HCT116 (cell line): ENCODE results near the gene HDGFL3.

Source experiments
- CEBPB ChIP-seq: IDR thresholded peaks from 2 replicates; pipeline ENCODE4 v1.6.1; 2012; ENCODE audit warnings: low read depth
- CTCF ChIP-seq, 3 experiments: fragments of 200-600 bp in 1 of 3; sonication (generic) in 1 of 3; IDR thresholded peaks in 2 of 3; conservative IDR thresholded peaks in 1 of 3; 2 replicates each; pipeline ENCODE4 v1.5.1; 2012 to 2017; ENCODE audit warnings: low read depth in 2 of 3, low read length in 2 of 3, antibody characterized with exemption in 1 of 3, borderline replicate concordance in 1 of 3, control low read depth in 1 of 3, mild to moderate bottlenecking in 1 of 3, mixed read lengths in 1 of 3, mixed run types in 1 of 3, moderate library complexity in 1 of 3; ENCODE audit not compliant: insufficient read depth in 1 of 3
- POLR2A ChIP-seq: IDR thresholded peaks from 2 replicates; pipeline ENCODE4 v1.7.0; 2011; ENCODE audit warnings: borderline replicate concordance; ENCODE audit not compliant: insufficient read depth, insufficient read length; ENCODE audit errors: extremely low read depth

GRCh38 chr15:83094583-83094982 is 113.0 kb downstream of the HDGFL3 start:
- TF ChIP-seq CTCF (IDR thresholded peaks at IDR 0.05 in 2 of 3, conservative IDR thresholded peaks at IDR 0.05 in 1 of 3; ENCODE audit: borderline replicate concordance in 1 of 3, insufficient read depth in 1 of 3, low read depth in 2 of 3, low read length in 2 of 3): no peak
- no peak for TF ChIP-seq POLR2A
- no peak for TF ChIP-seq CEBPB
